Mucosa of rectum (tissue), 2 donors: ENCODE data around the gene SLC38A5.

Experiments used
- H3K27ac ChIP-seq, 2 donors: one replicate each; pipeline ENCODE4 v1.7.0; 2013; ENCODE audit warnings: inconsistent platforms in 2 of 2, low read depth in 2 of 2, low read length in 2 of 2
- H3K27me3 ChIP-seq, 2 donors: one replicate each; pipeline ENCODE4 v1.7.0; 2013; ENCODE audit warnings: low read length in 2 of 2; ENCODE audit not compliant: control insufficient read depth in 2 of 2, insufficient read depth in 2 of 2
- H3K36me3 ChIP-seq, 2 donors: one replicate each; pipeline ENCODE4 v1.7.0; 2013; ENCODE audit warnings: low read length in 2 of 2; ENCODE audit not compliant: control insufficient read depth in 2 of 2, insufficient read depth in 2 of 2
- H3K4me1 ChIP-seq, 2 donors: one replicate each; pipeline ENCODE4 v1.7.0; 2013; ENCODE audit warnings: low read length in 2 of 2, mild to moderate bottlenecking in 1 of 2; ENCODE audit not compliant: control insufficient read depth in 2 of 2, insufficient read depth in 2 of 2
- H3K4me3 ChIP-seq, 2 donors: one replicate each; pipeline ENCODE4 v1.7.0; 2013; ENCODE audit warnings: low read length in 2 of 2
- H3K9ac ChIP-seq, 2 donors: one replicate each; pipeline ENCODE4 v1.7.0; 2013; ENCODE audit warnings: low read length in 2 of 2, low read depth in 1 of 2, mild to moderate bottlenecking in 1 of 2
- H3K9me3 ChIP-seq, 2 donors: one replicate each; pipeline ENCODE4 v1.7.0; 2013; ENCODE audit warnings: low read length in 2 of 2; ENCODE audit not compliant: control insufficient read depth in 2 of 2
- donor health status: healthy.
- donor health status: Normal muscosa, but diverticular disease.

The SLC38A5 gene

DNA sequence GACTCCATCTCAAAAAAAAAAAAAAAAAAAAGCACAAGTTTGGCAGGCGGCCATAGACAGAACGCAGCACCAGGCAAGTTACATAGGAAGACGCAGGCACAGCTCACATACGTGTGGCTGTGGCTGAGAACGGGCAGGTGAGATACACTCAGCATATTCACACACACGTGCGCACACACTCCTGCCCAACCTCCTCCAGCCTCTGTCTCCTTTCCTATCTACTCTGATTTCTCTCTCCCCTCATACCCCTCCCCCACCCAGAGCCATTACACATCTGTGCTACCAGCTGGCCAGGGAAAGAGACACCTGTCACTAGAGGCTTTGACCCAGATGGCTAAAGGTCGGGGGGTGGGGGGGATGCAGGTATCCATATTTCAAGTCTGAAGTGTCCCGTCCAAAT is 2.2 kb upstream of the SLC38A5 start:
- Histone ChIP-seq H3K9me3 (no peaks in the 10 kb centered on the region), H3K27me3 (no peaks in the 10 kb centered on the region), H3K4me3 (no peak overlapping the region)

GRCh38 chrX:48471504-48471903 is 1.4 kb upstream of the SLC38A5 start:
- Histone ChIP-seq H3K9ac (no peak overlapping the region), H3K9me3 (no peaks in the 10 kb centered on the region), H3K27me3 (no peaks in the 10 kb centered on the region), H3K36me3 (no peaks in the 10 kb centered on the region), H3K4me3 (no peak overlapping the region), H3K27ac (no peak overlapping the region), H3K4me1 (peaks cover 6% of the 10 kb centered on the region in 2 donors)

More for the DNA sequence above, 2.2 kb upstream of the SLC38A5 start:
- H3K9ac ChIP-seq: no peak overlapping the region
- no peak overlapping the region for H3K27ac ChIP-seq
- peaks cover 9 to 13% of the 10 kb centered on the region in 2 donors for H3K4me1 ChIP-seq
- no peaks in the 10 kb centered on the region for H3K36me3 ChIP-seq

GRCh38 chrX:48470833-48471118 is 716 bp upstream of the SLC38A5 start:
- H3K36me3 ChIP-seq: no peaks in the 10 kb centered on the region
- H3K4me1 ChIP-seq: peaks cover 5 to 6% of the 10 kb centered on the region in 2 donors
- no peaks in the 10 kb centered on the region for H3K9me3 ChIP-seq
- H3K4me3 ChIP-seq: no peak overlapping the region
- no peaks in the 10 kb centered on the region for H3K27me3 ChIP-seq
- H3K27ac ChIP-seq: no peak overlapping the region
- no peak overlapping the region for H3K9ac ChIP-seq

DNA sequence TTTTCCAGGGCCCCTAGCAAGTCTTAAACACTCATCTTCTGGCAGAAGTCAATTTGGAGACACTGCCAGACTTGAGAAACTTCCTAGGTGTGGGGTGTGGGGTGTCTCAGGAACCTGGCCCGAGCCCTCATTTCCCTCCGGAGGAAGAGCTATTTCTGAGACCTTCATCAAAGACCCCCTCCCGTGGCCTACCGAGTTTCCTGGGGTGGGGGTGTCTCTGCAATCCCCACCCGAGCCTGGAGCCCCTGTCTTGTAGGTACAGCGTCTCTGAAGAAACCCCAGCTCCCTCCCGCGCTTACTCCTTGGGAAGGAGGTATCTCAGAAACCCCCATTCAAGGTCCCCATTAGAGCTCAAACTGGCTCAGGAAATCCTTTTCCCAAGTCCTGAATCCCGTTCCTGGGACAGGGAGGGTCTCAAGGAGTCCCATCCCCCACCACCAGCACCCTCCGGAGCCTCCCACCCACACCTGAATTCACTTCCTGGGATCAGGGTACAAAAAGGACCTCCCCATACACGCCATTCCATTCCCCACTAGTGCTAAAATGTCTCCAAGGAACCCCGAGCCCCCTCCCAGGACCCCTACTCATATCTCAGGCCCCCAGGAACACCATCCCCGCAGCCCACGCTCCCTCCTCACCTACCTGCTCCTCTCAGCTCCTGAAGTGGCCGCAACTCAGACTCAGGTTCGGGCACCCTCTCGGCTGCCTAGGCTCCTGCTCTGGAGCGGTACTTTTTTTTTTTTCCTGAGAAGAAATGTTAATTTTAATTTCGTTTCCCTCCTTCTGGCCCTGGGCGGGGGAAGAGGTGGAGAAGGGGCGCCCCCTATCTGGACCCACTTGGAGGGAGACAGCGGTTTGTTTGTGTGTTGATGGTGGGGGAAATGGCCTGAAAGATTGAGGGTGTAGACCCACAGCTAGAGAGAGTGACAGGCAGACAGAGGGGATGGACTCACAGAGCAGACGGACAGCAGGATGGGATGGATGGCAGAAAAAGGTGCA is 1.1 kb downstream of the SLC38A5 start:
- Histone ChIP-seq H3K36me3 (no peaks in the 10 kb centered on the region), H3K9ac (peak overlapping the region; percentile 57 to 63), H3K4me1 (peaks cover 5 to 6% of the 10 kb centered on the region in 2 donors), H3K9me3 (no peaks in the 10 kb centered on the region), H3K27ac (no peak overlapping the region), H3K27me3 (no peaks in the 10 kb centered on the region), H3K4me3 (peak overlapping the region; percentile 73 to 74)

DNA sequence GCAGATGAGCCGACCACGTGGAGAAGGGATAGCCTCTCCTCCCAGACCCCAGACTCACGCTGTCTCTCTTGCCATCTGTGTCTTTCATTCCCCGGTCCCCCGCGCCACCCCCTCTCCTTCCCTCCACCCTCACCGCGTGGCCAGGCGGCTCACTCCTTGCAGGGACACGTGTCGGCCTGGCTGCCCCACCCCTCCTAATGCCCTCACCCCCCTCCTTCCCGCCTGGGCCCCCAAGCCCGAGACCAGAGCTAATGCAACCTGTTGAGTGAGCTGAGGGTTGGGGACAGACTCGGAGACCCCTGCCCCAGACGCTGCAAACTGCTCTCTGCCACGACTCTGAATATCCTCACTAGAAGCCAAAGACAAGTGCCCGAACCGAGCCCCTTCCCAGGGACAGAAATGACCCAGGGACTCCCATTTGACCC is 1.8 kb downstream of the SLC38A5 start:
- Histone ChIP-seq H3K4me1 (peaks cover 5 to 6% of the 10 kb centered on the region in 2 donors), H3K4me3 (peak overlapping the region; percentile 73 to 74), H3K27me3 (no peaks in the 10 kb centered on the region), H3K9me3 (no peaks in the 10 kb centered on the region), H3K36me3 (no peaks in the 10 kb centered on the region), H3K9ac (peak overlapping the region; percentile 57 to 63), H3K27ac (no peak overlapping the region)

- H3K4me1 ChIP-seq: peaks cover 5 to 6% of the 10 kb centered on the region in 2 donors
- peak overlapping the region in 1 of 2 donors; percentile 57 for H3K9ac ChIP-seq
- H3K27ac ChIP-seq: no peak overlapping the region
- H3K4me3 ChIP-seq: peak overlapping the region; percentile 65 to 73
- no peaks in the 10 kb centered on the region for H3K27me3 ChIP-seq
- no peaks in the 10 kb centered on the region for H3K36me3 ChIP-seq
- no peaks in the 10 kb centered on the region for H3K9me3 ChIP-seq
Observed at GRCh38 chrX:48467281-48467761, 2.7 kb downstream of the SLC38A5 start.

GRCh38 chrX:48466696-48467095 is 3.4 kb downstream of the SLC38A5 start:
- peaks cover 5 to 6% of the 10 kb centered on the region in 2 donors for H3K4me1 ChIP-seq
- no peaks in the 10 kb centered on the region for H3K27me3 ChIP-seq
- no peaks in the 10 kb centered on the region for H3K36me3 ChIP-seq
- no peak overlapping the region for H3K27ac ChIP-seq
- H3K4me3 ChIP-seq: no peak overlapping the region
- no peaks in the 10 kb centered on the region for H3K9me3 ChIP-seq
- H3K9ac ChIP-seq: no peak overlapping the region

DNA sequence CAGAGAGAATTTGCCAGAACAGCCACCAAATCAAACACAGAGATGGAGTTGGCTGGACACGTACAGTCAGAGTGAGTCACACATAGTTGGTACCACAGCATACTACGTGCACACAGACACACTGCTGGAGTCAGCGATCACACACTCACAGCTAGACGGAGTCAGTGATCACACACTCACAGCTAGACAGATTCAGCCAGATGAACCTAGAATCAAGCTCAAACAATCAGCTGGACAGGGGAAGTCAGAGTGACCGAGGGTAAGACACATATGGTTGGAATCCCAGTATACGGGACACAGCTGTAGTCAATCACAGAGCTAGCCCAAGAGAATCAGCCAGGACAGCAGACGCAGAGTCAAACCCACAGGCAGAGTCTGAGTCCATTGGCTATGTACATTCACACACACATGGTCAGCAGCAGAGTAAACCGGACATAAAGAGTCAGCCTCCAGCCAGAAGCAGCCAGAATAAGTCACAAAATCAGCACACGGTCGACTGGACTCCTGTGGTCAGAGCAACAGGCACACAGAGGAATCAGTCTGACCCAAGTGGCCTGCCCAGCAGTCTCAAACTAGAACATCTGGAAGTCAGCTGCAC is 4.6 kb downstream of the SLC38A5 start:
- H3K36me3 ChIP-seq: no peaks in the 10 kb centered on the region
- H3K27ac ChIP-seq: no peak overlapping the region
- H3K9me3 ChIP-seq: no peaks in the 10 kb centered on the region
- H3K27me3 ChIP-seq: no peaks in the 10 kb centered on the region
- H3K9ac ChIP-seq: no peak overlapping the region
- H3K4me1 ChIP-seq: peaks cover 5 to 6% of the 10 kb centered on the region in 2 donors
- no peak overlapping the region for H3K4me3 ChIP-seq

- Histone ChIP-seq H3K9ac (no peak overlapping the region), H3K36me3 (no peaks in the 10 kb centered on the region), H3K4me3 (no peak overlapping the region), H3K27me3 (no peaks in the 10 kb centered on the region), H3K4me1 (no peaks in the 10 kb centered on the region), H3K27ac (no peak overlapping the region), H3K9me3 (no peaks in the 10 kb centered on the region)
Observed at GRCh38 chrX:48461830-48462229, 8.2 kb downstream of the SLC38A5 start.

DNA sequence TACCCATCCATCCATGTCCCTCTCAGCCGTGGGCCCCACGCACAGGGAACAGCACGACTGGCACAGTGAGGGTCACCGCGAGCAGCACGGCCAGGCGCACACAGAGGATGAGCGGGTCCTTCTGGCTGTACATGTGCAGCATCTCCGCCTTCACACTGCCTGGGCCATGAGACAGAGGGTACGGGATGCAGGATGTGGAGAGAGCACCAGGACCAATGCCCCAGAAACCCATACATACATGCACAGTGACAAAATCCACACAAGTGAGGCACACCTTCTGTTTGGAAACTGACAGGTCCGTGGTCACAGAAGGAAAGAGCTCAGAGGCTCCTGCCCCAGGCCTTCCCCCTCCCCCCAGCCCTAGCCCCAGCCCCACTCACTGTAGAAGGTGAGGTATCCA is 9.5 kb downstream of the SLC38A5 start:
- no peaks in the 10 kb centered on the region for H3K36me3 ChIP-seq
- no peak overlapping the region for H3K9ac ChIP-seq
- H3K27me3 ChIP-seq: no peaks in the 10 kb centered on the region
- H3K4me1 ChIP-seq: no peaks in the 10 kb centered on the region
- H3K9me3 ChIP-seq: no peaks in the 10 kb centered on the region
- H3K27ac ChIP-seq: no peak overlapping the region
- H3K4me3 ChIP-seq: no peak overlapping the region
